Mesendoderm (in vitro differentiated cells): ENCODE measurements around the gene EPB41L5.

Experiments used
- DNase-seq: peaks from one replicate; pipeline ENCODE4 v3.0.0; 2013
- H2AK5ac ChIP-seq: 2 replicates; pipeline ENCODE4 v1.6.1; 2013; ENCODE audit warnings: low read length, inconsistent platforms
- H2BK120ac ChIP-seq: 2 replicates; pipeline ENCODE4 v1.6.1; 2013; ENCODE audit warnings: low read depth, mild to moderate bottlenecking, low read length, moderate library complexity, mixed read lengths
- H2BK15ac ChIP-seq: replicated peaks from 2 replicates; pipeline ENCODE4 v1.6.1; 2013; ENCODE audit warnings: low read depth, mild to moderate bottlenecking, moderate library complexity
- H2BK5ac ChIP-seq: 2 replicates; pipeline ENCODE4 v1.6.1; 2013; ENCODE audit warnings: low read length, inconsistent platforms
- H3K18ac ChIP-seq: 2 replicates; pipeline ENCODE4 v1.6.1; 2013; ENCODE audit warnings: mild to moderate bottlenecking, low read length, mixed read lengths
- H3K23ac ChIP-seq: one replicate; pipeline ENCODE4 v1.6.1; 2013; ENCODE audit warnings: low read length
- H3K27ac ChIP-seq: 2 replicates; pipeline ENCODE4 v1.5.1; 2013; ENCODE audit warnings: low read depth, mild to moderate bottlenecking, inconsistent platforms, low read length, moderate library complexity
- H3K27me3 ChIP-seq: 2 replicates; pipeline ENCODE4 v1.6.1; 2013; ENCODE audit warnings: low read length, control low read depth, mild to moderate bottlenecking, inconsistent platforms; ENCODE audit not compliant: insufficient read depth, poor library complexity
- H3K36me3 ChIP-seq: 2 replicates; pipeline ENCODE4 v1.6.1; 2013; ENCODE audit warnings: low read length, inconsistent platforms; ENCODE audit not compliant: control insufficient read depth, insufficient read depth
- H3K4ac ChIP-seq: one replicate; pipeline ENCODE4 v1.6.1; 2013; ENCODE audit warnings: low read depth, mild to moderate bottlenecking, low read length, moderate library complexity
- H3K4me1 ChIP-seq: 2 replicates; pipeline ENCODE4 v1.6.1; 2013; ENCODE audit warnings: low read depth, low read length, inconsistent platforms; ENCODE audit not compliant: control insufficient read depth
- H3K4me2 ChIP-seq: 2 replicates; pipeline ENCODE4 v1.6.1; 2013; ENCODE audit warnings: low read length
- H3K4me3 ChIP-seq: 2 replicates; pipeline ENCODE4 v1.5.1; 2013; ENCODE audit warnings: mild to moderate bottlenecking, low read length
- H3K56ac ChIP-seq: one replicate; pipeline ENCODE4 v1.6.1; 2013; ENCODE audit warnings: low read length
- H3K79me1 ChIP-seq: 2 replicates; pipeline ENCODE4 v1.6.1; 2013; ENCODE audit warnings: low read length, inconsistent platforms
- H3K79me2 ChIP-seq: 2 replicates; pipeline ENCODE4 v1.6.1; 2013; ENCODE audit warnings: mild to moderate bottlenecking, low read length; ENCODE audit not compliant: control insufficient read depth, insufficient read depth
- H3K9ac ChIP-seq: 2 replicates; pipeline ENCODE4 v1.6.1; 2013; ENCODE audit warnings: low read length, inconsistent platforms
- H4K5ac ChIP-seq: one replicate; pipeline ENCODE4 v1.6.1; 2013; ENCODE audit warnings: low read length
- H4K8ac ChIP-seq: one replicate; pipeline ENCODE4 v1.6.1; 2013; ENCODE audit warnings: low read depth, mild to moderate bottlenecking, control low read depth, low read length, moderate library complexity
- WGBS: extraction: QIAGEN DNeasy Blood & Tissue Kit; methylation state at CpG from one replicate; pipeline ENCODE4 v1.1.7; 2013; ENCODE audit warnings: low lambda C conversion rate, missing lambda C conversion rate; ENCODE audit not compliant: insufficient coverage; ENCODE audit errors: extremely low coverage; 5-methylcytosine and 5-hydroxymethylcytosine counted together

EPB41L5 gene

GRCh38 chr2:120053891-120054290, 41.0 kb downstream of the EPB41L5 start:
- Histone ChIP-seq H3K27me3 (no peaks in the 10 kb centered on the region), H2AK5ac (no peak overlapping the region), H4K5ac (no peak overlapping the region), H3K4me3 (no peak overlapping the region), H3K18ac (no peak overlapping the region), H2BK5ac (no peak overlapping the region), H3K4ac (no peak overlapping the region), H4K8ac (no peak overlapping the region), H3K36me3 (no peaks in the 10 kb centered on the region), H2BK120ac (no peak overlapping the region), H3K27ac (no peak overlapping the region), H3K79me2 (no peaks in the 10 kb centered on the region), H2BK15ac (no peak overlapping the region), H3K79me1 (no peaks in the 10 kb centered on the region), H3K4me1 (no peaks in the 10 kb centered on the region), H3K23ac (no peak overlapping the region), H3K56ac (no peak overlapping the region), H3K4me2 (no peak overlapping the region), H3K9ac (no peak overlapping the region)
- no CpG with 5 or more reads among the region's 3 CpGs for WGBS
- DNase-seq = no peak

- H4K5ac ChIP-seq = no peak overlapping the region
Observed at GRCh38 chr2:120059483-120059882, 46.6 kb downstream of the EPB41L5 start.

GRCh38 chr2:120060088-120060623, 47.3 kb downstream of the EPB41L5 start:
- H3K56ac ChIP-seq = no peak overlapping the region
- no peak overlapping the region for H4K5ac ChIP-seq
- no peak overlapping the region for H2BK15ac ChIP-seq
- no peaks in the 10 kb centered on the region for H3K36me3 ChIP-seq
- no peak overlapping the region for H2BK5ac ChIP-seq
- 100% methylated on average over 1 of the region's 2 CpGs for WGBS
- H3K4me1 ChIP-seq = no peaks in the 10 kb centered on the region
- no peak overlapping the region for H2AK5ac ChIP-seq
- H4K8ac ChIP-seq = no peak overlapping the region
- no peak overlapping the region for H3K4me3 ChIP-seq
- H3K4ac ChIP-seq = no peak overlapping the region
- no peak overlapping the region for H2BK120ac ChIP-seq
- no peak overlapping the region for H3K27ac ChIP-seq
- no peaks in the 10 kb centered on the region for H3K79me1 ChIP-seq
- no peaks in the 10 kb centered on the region for H3K27me3 ChIP-seq
- no peak for DNase-seq
- H3K9ac ChIP-seq = no peak overlapping the region
- H3K23ac ChIP-seq = no peak overlapping the region
- H3K18ac ChIP-seq = no peak overlapping the region
- no peak overlapping the region for H3K4me2 ChIP-seq
- H3K79me2 ChIP-seq = no peaks in the 10 kb centered on the region

More at GRCh38 chr2:120059483-120059882, 46.6 kb downstream of the EPB41L5 start:
- Histone ChIP-seq H2BK120ac (no peak overlapping the region), H2BK15ac (no peak overlapping the region), H3K79me1 (no peaks in the 10 kb centered on the region), H4K8ac (no peak overlapping the region), H3K9ac (no peak overlapping the region), H3K23ac (no peak overlapping the region), H2AK5ac (no peak overlapping the region), H3K4me3 (no peak overlapping the region), H2BK5ac (no peak overlapping the region), H3K4me2 (no peak overlapping the region), H3K27me3 (no peaks in the 10 kb centered on the region), H3K79me2 (no peaks in the 10 kb centered on the region), H3K4ac (no peak overlapping the region), H3K36me3 (no peaks in the 10 kb centered on the region), H3K56ac (no peak overlapping the region), H3K18ac (no peak overlapping the region), H3K4me1 (no peaks in the 10 kb centered on the region), H3K27ac (no peak overlapping the region)
- no CpG with 5 or more reads among the region's 8 CpGs for WGBS
- DNase-seq = no peak

- no CpG with 5 or more reads among the region's 1 CpG for WGBS
- H4K5ac ChIP-seq = no peak overlapping the region
Observed at GRCh38 chr2:120064664-120065063, 51.8 kb downstream of the EPB41L5 start.

GRCh38 chr2:120066800-120067547, 54.1 kb downstream of the EPB41L5 start:
- H4K5ac ChIP-seq = no peak overlapping the region
- no peak overlapping the region for H2BK5ac ChIP-seq
- DNase-seq = peak; percentile 2
- H4K8ac ChIP-seq = no peak overlapping the region
- no peak overlapping the region for H3K4me3 ChIP-seq
- H3K27me3 ChIP-seq = no peaks in the 10 kb centered on the region
- H3K79me2 ChIP-seq = no peaks in the 10 kb centered on the region
- H3K4me2 ChIP-seq = no peak overlapping the region
- no peak overlapping the region for H3K56ac ChIP-seq
- no peaks in the 10 kb centered on the region for H3K79me1 ChIP-seq
- no peak overlapping the region for H3K4ac ChIP-seq
- H3K4me1 ChIP-seq = no peaks in the 10 kb centered on the region
- no peak overlapping the region for H3K18ac ChIP-seq
- no peak overlapping the region for H3K9ac ChIP-seq
- H3K27ac ChIP-seq = no peak overlapping the region
- H2AK5ac ChIP-seq = no peak overlapping the region
- no peak overlapping the region for H3K23ac ChIP-seq
- no CpG with 5 or more reads among the region's 6 CpGs for WGBS
- no peak overlapping the region for H2BK15ac ChIP-seq
- H3K36me3 ChIP-seq = no peaks in the 10 kb centered on the region
- H2BK120ac ChIP-seq = no peak overlapping the region

More at GRCh38 chr2:120064664-120065063, 51.8 kb downstream of the EPB41L5 start:
- no peak overlapping the region for H3K4ac ChIP-seq
- H2BK15ac ChIP-seq = no peak overlapping the region
- H3K23ac ChIP-seq = no peak overlapping the region
- H3K27me3 ChIP-seq = no peaks in the 10 kb centered on the region
- H3K27ac ChIP-seq = no peak overlapping the region
- no peak overlapping the region for H2BK5ac ChIP-seq
- no peaks in the 10 kb centered on the region for H3K79me1 ChIP-seq
- no peaks in the 10 kb centered on the region for H3K4me1 ChIP-seq
- no peaks in the 10 kb centered on the region for H3K79me2 ChIP-seq
- no peak overlapping the region for H2AK5ac ChIP-seq
- no peak overlapping the region for H4K8ac ChIP-seq
- no peak overlapping the region for H2BK120ac ChIP-seq
- DNase-seq = peak; percentile 27
- no peaks in the 10 kb centered on the region for H3K36me3 ChIP-seq
- H3K4me2 ChIP-seq = no peak overlapping the region
- no peak overlapping the region for H3K9ac ChIP-seq
- no peak overlapping the region for H3K56ac ChIP-seq
- H3K18ac ChIP-seq = no peak overlapping the region
- no peak overlapping the region for H3K4me3 ChIP-seq
